PFSK-1 (cell line): ENCODE data around the gene HIF1AN.

ENCODE experiments used
- POLR2AphosphoS5 ChIP-seq: IDR thresholded peaks from 2 replicates; pipeline ENCODE4 v1.6.1; 2012; ENCODE audit warnings: low read depth, mild to moderate bottlenecking, control low read depth, low read length, moderate library complexity
- REST ChIP-seq, 2 experiments: IDR thresholded peaks; 2 replicates each; pipeline versions ENCODE4 v1.6.1 to v1.8.0; 2011 to 2012; ENCODE audit warnings: low read depth in 2 of 2, low read length in 2 of 2, control low read depth in 1 of 2, inconsistent platforms in 1 of 2, mild to moderate bottlenecking in 1 of 2, moderate library complexity in 1 of 2; ENCODE audit not compliant: insufficient read depth in 1 of 2

DNA sequence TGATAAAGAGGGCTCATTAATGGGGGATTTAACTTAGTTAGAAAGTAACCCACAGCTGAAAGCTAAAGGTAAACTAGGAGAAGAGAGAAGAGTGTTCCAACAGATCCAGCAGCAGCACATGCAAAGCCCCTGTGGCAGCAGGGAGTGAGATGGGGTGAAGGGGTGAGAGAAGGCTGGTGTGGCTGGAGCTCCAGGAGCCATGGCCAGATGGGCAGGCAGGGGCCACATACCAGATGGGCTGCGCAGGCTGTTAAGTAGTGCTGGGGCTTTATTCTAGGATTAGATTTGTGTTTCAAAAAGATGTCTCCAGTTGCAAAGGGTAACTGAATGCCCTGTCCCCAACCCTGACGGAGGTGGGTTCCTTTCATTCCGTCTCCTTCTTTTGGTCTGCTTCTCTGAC lies 33.2 kb downstream of the HIF1AN start:
- TF ChIP-seq POLR2AphosphoS5 (no peak), REST (IDR thresholded peaks at IDR 0.05; ENCODE audit: insufficient read depth in 1 of 2, low read depth in 2 of 2, low read length in 2 of 2) (no peak)
